ENCODE measurements around the gene ZSCAN12.

Gene ZSCAN12

GRCh38 chr6:28355743-28356665, 43.5 kb downstream of the ZSCAN12 start:
- peak overlapping the region; percentile 63 for H3K4me3 ChIP-seq (replicated peaks; ENCODE audit: low read depth, low read length)
- H3K36me3 ChIP-seq (ENCODE audit: control insufficient read depth, insufficient read depth, low read length), result no peaks in the 10 kb centered on the region
- DNase-seq (ENCODE audit: extremely low read depth, insufficient read length), result peak; percentile 71
- TF ChIP-seq CTCF (IDR thresholded peaks at IDR 0.05; ENCODE audit: insufficient read depth, low read length, poor library complexity, severe bottlenecking), result peak; percentile 55
- H3K27me3 ChIP-seq (replicated peaks; ENCODE audit: control insufficient read depth, insufficient read depth, low read length), result no peaks in the 10 kb centered on the region

- no peak overlapping the region for H3K4me3 ChIP-seq (replicated peaks; ENCODE audit: low read depth, low read length)
- no peak for DNase-seq (ENCODE audit: extremely low read depth, insufficient read length)
These were observed 44.6 kb downstream of the ZSCAN12 start for GRCh38 chr6:28354688-28355554.

GRCh38 chr6:28353981-28354676, 45.4 kb downstream of the ZSCAN12 start:
- H3K36me3 ChIP-seq (ENCODE audit: control insufficient read depth, insufficient read depth, low read length), result no peaks in the 10 kb centered on the region
- no peak overlapping the region for H3K4me3 ChIP-seq (replicated peaks; ENCODE audit: low read depth, low read length)
- no peaks in the 10 kb centered on the region for H3K27me3 ChIP-seq (replicated peaks; ENCODE audit: control insufficient read depth, insufficient read depth, low read length)
- TF ChIP-seq CTCF (IDR thresholded peaks at IDR 0.05; ENCODE audit: insufficient read depth, low read length, poor library complexity, severe bottlenecking), result no peak
- DNase-seq (ENCODE audit: extremely low read depth, insufficient read length), result no peak

More at GRCh38 chr6:28354688-28355554, 44.6 kb downstream of the ZSCAN12 start:
- no peak for TF ChIP-seq CTCF (IDR thresholded peaks at IDR 0.05; ENCODE audit: insufficient read depth, low read length, poor library complexity, severe bottlenecking)
- H3K27me3 ChIP-seq (replicated peaks; ENCODE audit: control insufficient read depth, insufficient read depth, low read length), result no peaks in the 10 kb centered on the region
- no peaks in the 10 kb centered on the region for H3K36me3 ChIP-seq (ENCODE audit: control insufficient read depth, insufficient read depth, low read length)

- no peaks in the 10 kb centered on the region for H3K36me3 ChIP-seq (ENCODE audit: control insufficient read depth, insufficient read depth, low read length)
- no peak for DNase-seq (ENCODE audit: extremely low read depth, insufficient read length)
- no peak overlapping the region for H3K4me3 ChIP-seq (replicated peaks; ENCODE audit: low read depth, low read length)
These were observed 46.2 kb downstream of the ZSCAN12 start for GRCh38 chr6:28353356-28353755.

More at GRCh38 chr6:28353356-28353755, 46.2 kb downstream of the ZSCAN12 start:
- no peaks in the 10 kb centered on the region for H3K27me3 ChIP-seq (replicated peaks; ENCODE audit: control insufficient read depth, insufficient read depth, low read length)
- TF ChIP-seq CTCF (IDR thresholded peaks at IDR 0.05; ENCODE audit: insufficient read depth, low read length, poor library complexity, severe bottlenecking), result no peak

Measured in GM06990 (cell line).